Measurements from ENCODE around the gene CENPP.

Gene CENPP

DNA sequence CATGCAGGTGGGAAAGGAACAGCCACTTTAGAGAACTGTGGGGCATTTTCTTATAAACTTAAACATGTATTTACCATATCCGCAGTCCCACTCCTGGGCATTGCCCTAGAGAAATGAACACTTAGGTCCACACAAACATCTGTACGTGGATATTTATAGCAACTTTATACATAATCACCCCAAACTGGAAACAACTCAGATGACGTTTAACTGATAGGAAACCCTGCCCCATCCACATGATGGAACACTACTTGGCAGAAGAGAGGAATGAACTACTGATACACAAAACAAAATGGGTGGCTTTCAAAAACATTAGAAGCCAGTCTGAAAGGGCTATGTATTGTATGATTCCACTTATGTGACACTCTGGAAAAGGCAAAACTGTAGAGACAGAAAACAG, 187.6 kb downstream of the CENPP start:
- DNase-seq, result no peak

- DNase-seq, result no peak
These were observed 188.9 kb downstream of the CENPP start for GRCh38 chr9:92514635-92515034.

- DNase-seq, result no peak
These were observed 190.8 kb downstream of the CENPP start for GRCh38 chr9:92516521-92516920.

GRCh38 chr9:92517046-92517445, 191.3 kb downstream of the CENPP start:
- DNase-seq, result no peak

GRCh38 chr9:92518199-92518598, 192.4 kb downstream of the CENPP start:
- DNase-seq, result no peak

DNA sequence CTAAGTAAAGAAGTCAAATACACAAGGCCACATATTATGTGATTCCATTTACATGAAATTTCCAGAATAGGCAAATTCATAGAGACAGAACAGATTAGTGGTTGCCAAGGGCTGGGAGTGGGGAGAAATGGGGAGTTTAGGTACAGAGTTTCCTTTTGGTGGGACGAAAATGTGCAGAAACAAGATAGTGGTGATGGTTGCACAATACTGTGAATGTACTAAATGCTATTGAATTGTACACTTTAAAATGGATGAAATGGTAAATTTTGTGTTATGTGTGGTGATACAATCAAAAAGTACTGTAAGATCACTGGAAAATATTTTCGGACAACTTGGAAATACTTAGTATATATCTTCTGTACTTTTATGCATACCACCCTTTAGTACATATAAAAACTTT, 195.1 kb downstream of the CENPP start:
- no peak for DNase-seq

- no peak for DNase-seq
These were observed 197.5 kb downstream of the CENPP start for GRCh38 chr9:92522983-92523970.

- no peak for DNase-seq
These were observed 199.1 kb downstream of the CENPP start for GRCh38 chr9:92524881-92525280.

DNA sequence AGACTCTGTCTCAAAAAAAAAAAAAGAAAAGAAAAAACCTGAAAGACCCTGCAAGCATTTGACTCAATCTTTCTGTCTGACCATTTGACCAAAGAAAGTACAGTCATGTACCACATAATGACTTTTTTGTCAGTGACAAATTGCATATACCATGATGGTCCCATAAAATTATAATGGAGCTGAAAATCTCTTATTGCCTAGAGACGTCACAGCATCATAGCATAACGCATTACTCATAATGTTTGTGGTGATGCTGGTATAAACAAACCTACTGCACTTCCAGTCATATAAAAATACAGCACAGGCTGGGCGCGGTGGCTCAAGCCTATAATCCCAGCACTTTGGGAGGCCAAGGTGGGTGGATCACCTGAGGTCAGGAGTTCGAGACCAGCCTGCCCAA, 199.6 kb downstream of the CENPP start:
- DNase-seq, result no peak

DNA sequence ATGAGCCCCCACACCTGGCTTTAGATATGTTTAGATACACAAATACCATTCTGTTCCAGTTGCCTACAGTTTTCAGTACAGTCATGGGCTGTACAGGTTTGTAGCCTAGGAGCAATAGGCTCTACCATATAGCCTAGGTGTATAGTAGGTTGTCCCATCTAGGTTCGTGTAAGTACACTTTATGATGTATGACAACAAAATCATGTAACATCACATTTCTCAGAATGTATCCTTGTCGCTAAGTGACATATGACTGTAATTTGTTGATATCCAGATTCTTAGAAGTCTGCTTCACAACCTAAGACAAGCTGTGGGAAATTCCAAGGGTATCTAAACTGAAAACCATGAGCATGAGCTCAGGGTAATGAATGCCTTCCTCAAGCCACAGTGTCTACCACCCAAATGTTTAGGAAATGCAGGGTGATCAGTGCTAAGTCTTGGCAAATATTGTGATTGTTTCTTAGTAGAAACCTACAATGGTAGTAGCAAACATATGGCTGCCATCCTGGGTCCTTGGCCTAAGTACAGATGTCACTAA, 201.6 kb downstream of the CENPP start:
- DNase-seq, result no peak

GRCh38 chr9:92527832-92528521, 202.2 kb downstream of the CENPP start:
- DNase-seq, result no peak

DNA sequence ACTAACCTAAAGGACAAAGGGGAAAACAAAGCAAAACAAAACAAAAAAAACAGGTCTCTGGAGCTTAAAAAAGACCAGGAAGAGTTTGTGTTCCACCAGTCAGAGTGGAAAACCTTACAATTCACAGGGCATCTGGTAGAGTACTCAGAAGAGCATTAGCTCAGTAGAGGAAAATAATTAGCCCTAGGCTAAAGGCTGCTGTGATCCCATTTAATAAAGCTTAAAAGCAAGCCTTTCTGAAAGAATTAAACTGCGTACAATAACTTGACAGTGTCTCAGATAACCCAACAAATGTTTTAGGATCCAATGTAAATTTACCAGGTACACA, 202.7 kb downstream of the CENPP start:
- DNase-seq, result no peak

- DNase-seq, result no peak
These were observed 203.4 kb downstream of the CENPP start for GRCh38 chr9:92529124-92529523.

- DNase-seq, result no peak
These were observed 205.1 kb downstream of the CENPP start for GRCh38 chr9:92530893-92531292.

DNA sequence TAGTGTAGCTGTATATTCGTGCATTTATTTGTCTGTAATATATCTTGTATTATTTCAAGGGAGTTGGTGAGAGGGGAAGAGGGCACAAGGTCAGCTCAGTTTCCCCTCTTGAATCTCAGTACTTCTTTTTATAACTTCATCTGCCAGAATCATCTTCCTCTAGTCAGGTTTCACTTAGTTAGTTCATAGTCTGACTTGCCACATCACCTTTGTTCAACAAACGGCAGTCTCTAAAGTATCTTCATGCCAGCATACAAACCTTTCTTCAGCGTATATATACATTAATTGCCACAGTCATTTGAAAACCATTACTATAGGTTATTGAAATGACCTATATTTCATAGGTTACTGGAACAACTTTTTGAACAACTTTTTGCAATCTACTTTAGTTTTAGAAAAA, 208.5 kb downstream of the CENPP start:
- DNase-seq, result no peak

GRCh38 chr9:92534674-92535073, 208.9 kb downstream of the CENPP start:
- no peak for DNase-seq

- no peak for DNase-seq
These were observed 210.4 kb downstream of the CENPP start, which contains the start of gene ECM2 for GRCh38 chr9:92535940-92536850. Gene ECM2, minus strand, starts transcription at chr9:92535990. Its CDS starts 13,124 bp downstream, at chr9:92522866.

- DNase-seq, result no peak
These were observed 212.8 kb downstream of the CENPP start for GRCh38 chr9:92538541-92538940.

GRCh38 chr9:92543972-92544371, 218.2 kb downstream of the CENPP start:
- no peak for DNase-seq

- no peak for DNase-seq
These were observed 219.3 kb downstream of the CENPP start for GRCh38 chr9:92545002-92545510.

DNA sequence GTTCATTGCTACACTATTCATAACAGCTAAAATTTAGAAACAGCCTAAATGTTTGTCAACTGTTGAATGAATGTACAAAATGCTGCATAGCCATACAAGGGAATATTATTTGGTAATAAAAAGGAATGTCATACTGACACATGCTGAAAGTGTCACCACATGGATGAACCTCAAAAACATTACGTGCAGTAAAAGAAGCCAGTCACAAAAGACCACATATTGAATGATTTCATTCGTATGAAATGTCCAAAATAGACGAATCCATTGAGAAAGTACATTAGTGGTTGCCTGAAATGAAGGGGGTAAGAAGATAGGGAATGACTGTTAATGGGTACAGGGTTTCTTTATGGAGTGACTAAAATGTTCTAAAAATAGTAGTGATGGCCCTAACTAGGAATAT, 221.6 kb downstream of the CENPP start:
- DNase-seq, result no peak

- no peak for DNase-seq
These were observed 225.0 kb downstream of the CENPP start for GRCh38 chr9:92550765-92551164.
